Epithelial cell of esophagus (primary cell): ENCODE measurements around the gene KCNC3.
A peak's percentile ranks its signal among the peaks of the same experiment; 100 is the strongest.

Experiments used
- DNase-seq: peaks from one replicate; pipeline ENCODE4 v3.0.0; 2010; ENCODE audit warnings: low read depth
- H3K4me3 ChIP-seq: 2 replicates; pipeline ENCODE4 v1.5.1; 2011; ENCODE audit warnings: mild to moderate bottlenecking, low read length, control low read depth
- TF ChIP-seq, protein P1 (sequence below): IDR thresholded peaks from 2 replicates; pipeline ENCODE4 v1.5.1; 2011; ENCODE audit warnings: low read depth, mild to moderate bottlenecking, low read length, control low read depth, inconsistent platforms; ENCODE audit not compliant: insufficient read depth; ENCODE audit errors: missing control alignments

The KCNC3 gene

DNA sequence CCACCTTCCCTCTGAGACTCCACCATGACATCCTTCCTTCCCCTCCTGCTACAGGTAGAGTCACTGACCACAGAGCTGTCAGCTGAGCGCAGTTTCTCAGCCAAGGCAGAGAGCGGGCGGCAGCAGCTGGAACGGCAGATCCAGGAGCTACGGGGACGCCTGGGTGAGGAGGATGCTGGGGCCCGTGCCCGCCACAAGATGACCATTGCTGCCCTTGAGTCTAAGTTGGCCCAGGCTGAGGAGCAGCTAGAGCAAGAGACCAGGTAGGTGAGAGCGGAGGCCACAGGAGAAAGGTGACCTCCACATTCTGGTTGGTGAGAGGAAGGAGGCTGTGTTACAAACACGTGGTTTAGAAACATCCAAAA lies 27.6 kb downstream of the KCNC3 start:
- H3K4me3 ChIP-seq, result no peak overlapping the region
- no peak for DNase-seq
- TF ChIP-seq, protein P1, sequence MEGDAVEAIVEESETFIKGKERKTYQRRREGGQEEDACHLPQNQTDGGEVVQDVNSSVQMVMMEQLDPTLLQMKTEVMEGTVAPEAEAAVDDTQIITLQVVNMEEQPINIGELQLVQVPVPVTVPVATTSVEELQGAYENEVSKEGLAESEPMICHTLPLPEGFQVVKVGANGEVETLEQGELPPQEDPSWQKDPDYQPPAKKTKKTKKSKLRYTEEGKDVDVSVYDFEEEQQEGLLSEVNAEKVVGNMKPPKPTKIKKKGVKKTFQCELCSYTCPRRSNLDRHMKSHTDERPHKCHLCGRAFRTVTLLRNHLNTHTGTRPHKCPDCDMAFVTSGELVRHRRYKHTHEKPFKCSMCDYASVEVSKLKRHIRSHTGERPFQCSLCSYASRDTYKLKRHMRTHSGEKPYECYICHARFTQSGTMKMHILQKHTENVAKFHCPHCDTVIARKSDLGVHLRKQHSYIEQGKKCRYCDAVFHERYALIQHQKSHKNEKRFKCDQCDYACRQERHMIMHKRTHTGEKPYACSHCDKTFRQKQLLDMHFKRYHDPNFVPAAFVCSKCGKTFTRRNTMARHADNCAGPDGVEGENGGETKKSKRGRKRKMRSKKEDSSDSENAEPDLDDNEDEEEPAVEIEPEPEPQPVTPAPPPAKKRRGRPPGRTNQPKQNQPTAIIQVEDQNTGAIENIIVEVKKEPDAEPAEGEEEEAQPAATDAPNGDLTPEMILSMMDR, result no peak

DNA sequence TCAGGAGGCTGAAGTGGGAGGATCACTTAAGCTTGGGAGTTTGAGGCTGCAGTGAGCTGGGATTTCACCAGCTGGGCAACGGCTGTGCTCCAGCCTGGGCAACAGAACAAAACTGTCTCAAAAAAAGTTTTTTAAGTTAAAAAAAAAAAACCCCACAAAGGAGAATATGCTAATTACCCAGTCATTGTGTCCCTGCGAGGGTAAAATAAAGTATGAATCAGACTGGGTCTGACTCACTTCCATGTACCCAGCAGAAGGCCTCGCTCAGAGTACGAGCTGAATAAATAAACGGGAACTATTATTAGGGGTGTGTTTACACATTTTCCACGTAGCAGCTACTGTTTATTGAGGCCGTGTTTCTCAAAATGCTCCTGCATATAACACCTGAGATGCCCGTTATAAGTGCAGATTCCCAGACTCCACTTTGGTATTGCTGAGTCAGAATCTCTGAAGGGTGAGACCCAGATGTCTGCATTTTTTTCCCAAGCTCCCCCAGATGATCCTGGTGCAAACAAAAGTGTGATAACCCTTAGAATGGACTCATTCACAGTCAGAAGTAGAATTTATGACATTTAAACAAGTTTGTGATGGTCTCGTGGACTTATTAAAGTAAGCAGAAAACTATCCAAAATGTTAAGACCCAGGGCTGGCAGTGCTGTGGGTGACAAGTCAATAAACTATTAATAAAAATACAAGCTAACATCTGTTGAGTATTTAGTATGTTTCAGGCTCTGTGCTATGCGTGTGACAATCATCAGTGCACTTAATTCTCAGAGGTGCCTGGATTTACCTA lies 28.2 kb downstream of the KCNC3 start:
- peak; percentile 58 for DNase-seq
- TF ChIP-seq, protein P1, result no peak
- H3K4me3 ChIP-seq, result no peak overlapping the region

DNA sequence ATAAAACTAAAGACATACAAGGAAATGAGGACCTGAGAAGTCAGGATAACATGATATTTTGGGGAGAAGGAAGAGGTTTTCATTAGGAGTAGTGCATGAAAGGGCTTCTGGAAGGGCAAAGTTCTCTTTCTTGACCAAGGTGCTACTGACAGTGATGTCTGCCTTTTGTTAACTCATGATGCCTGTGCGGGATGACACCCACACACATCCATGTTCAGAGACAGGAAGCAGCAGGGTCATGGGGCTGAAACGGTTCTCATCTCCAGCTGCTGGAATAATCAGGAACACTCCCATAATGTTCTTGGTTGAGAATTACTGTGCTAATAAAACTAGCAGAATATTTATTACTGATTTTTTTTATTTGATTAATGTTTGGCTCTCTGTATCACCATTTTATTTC lies 29.1 kb downstream of the KCNC3 start:
- DNase-seq, result no peak
- H3K4me3 ChIP-seq, result no peak overlapping the region
- TF ChIP-seq, protein P1, result no peak

DNA sequence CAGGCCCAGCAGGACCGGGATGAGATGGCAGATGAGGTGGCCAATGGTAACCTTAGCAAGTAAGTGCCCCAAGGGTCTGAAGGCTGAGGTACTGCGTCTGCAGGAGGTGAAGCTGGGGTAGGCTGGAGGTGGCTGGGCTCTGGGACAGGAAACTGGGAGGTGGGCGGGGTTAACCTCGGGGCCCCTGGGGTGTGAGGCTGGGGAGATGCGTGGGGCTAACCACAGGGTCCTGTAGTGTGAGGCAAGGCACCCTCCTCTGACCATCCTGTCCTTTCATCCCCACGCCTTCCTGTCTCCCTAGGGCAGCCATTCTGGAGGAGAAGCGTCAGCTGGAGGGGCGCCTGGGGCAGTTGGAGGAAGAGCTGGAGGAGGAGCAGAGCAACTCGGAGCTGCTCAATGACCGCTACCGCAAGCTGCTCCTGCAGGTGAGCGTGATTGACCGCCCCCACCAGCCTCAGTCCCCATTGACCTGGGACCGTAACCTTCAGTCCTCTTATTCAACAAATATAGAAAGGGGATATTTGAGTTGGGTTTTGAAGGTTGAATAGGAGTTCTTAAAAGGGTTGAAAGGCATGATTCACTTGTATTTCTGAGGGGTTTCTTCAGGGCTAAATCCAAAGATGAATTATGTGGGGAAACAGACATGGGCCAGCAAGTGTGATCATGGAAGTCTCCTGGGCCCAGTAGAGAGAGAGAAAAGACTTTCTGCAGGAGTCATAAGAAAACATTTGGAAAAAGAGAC lies 35.7 kb downstream of the KCNC3 start:
- TF ChIP-seq, protein P1, result no peak
- DNase-seq, result no peak
- no peak overlapping the region for H3K4me3 ChIP-seq

DNA sequence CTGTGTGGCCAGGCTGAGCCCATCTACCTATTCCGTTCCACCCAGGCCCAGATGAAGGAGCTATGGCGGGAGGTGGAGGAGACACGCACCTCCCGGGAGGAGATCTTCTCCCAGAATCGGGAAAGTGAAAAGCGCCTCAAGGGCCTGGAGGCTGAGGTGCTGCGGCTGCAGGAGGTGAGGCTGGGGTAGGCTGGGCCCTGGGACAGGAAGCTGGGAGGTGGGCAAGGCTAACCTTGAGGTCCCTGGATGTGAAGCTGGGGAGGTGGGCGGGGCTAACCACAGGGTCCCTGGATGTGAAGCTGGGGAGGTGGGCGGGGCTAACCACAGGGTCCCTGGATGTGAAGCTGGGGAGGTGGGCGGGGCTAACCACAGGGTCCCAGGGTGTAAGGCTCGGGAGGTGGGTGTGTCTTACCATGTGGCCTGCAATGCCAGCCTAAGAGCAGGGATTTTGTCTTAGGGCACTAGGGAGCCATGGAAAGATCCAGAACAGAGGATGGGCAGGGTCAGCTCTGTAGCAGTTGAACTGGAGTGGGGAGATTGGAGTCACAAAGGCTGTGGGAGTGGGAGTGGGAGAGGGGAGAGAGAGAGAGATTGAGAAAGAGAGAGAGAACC lies 36.9 kb downstream of the KCNC3 start:
- no peak overlapping the region for H3K4me3 ChIP-seq
- DNase-seq, result no peak

DNA sequence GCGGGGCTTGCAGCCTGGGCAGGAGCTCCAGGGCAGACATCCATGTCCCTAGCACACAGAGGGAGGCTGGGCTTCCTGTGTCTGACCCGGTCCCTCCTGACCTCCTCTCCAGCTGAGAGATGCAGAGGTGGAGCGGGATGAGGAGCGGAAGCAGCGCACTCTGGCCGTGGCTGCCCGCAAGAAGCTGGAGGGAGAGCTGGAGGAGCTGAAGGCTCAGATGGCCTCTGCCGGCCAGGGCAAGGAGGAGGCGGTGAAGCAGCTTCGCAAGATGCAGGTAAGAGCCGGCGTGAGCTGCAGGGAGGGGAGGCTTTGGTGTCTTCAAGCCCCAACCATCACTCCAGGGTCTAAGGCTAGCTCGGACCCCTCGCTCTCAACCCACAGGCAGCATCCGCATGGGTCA lies 38.4 kb downstream of the KCNC3 start:
- TF ChIP-seq, protein P1, result no peak
- DNase-seq, result no peak
- no peak overlapping the region for H3K4me3 ChIP-seq

More for the DNA sequence above, 36.9 kb downstream of the KCNC3 start:
- TF ChIP-seq, protein P1, result no peak
